ENCODE results near the gene BGLAP. TPM values are rescaled to one million over a fixed set of nuclear protein-coding genes. Genes with fewer than 3 reads are reported as not detected.

The BGLAP gene
- total RNA-seq, 1 experiment from 2014 or later = 2.4 TPM

DNA sequence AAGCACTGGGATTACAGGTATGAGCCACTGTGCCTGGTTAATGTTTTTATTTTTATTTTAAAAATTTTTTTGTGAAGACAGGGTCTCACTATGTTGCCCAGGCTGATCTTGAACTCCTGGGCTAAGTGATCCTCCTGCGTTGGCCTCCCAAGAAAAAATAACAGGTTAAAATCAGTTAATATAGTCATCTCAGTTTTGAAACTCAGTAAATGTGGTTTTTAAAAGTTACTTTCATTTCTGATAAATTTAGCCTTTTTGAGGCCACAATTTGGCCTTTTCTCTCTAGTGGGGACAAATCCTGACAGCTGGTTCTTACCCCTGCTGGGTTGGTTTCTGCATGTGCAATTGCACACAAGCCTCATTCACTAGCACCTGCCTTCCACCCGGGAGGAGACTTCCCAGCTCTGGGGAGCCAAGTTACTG is 15.9 kb upstream of the BGLAP start:
- Histone ChIP-seq H4K8ac (replicated peaks; ENCODE audit: insufficient read length, low read depth, low read length) (no peak overlapping the region), H2BK120ac (ENCODE audit: low read depth, low read length, poor library complexity, severe bottlenecking) (no peak overlapping the region), H2BK5ac (ENCODE audit: insufficient read length, low read length) (no peak overlapping the region), H2BK15ac (ENCODE audit: low read depth, low read length) (no peak overlapping the region), H4K20me1 (ENCODE audit: control insufficient read depth, insufficient read depth, insufficient read length) (peaks cover 2% of the 10 kb centered on the region), H3K9me3 (ENCODE audit: control insufficient read depth, low read depth, low read length) (no peaks in the 10 kb centered on the region), H3K27me3 (ENCODE audit: insufficient read depth, low read length) (no peaks in the 10 kb centered on the region; the same call in 1 of the 2 replicates), H3K79me1 (ENCODE audit: insufficient read depth, low read depth, low read length, poor library complexity, severe bottlenecking) (no peaks in the 10 kb centered on the region), H2AFZ (ENCODE audit: low read length) (no peak overlapping the region), H3K4me2 (ENCODE audit: insufficient read depth, insufficient read length, low read length) (no peak overlapping the region), H3K4me1 (ENCODE audit: insufficient read depth, low read length) (no peaks in the 10 kb centered on the region), H3K14ac (ENCODE audit: insufficient read depth, low read length) (no peak overlapping the region), H2AK5ac (ENCODE audit: insufficient read length, low read length) (no peak overlapping the region), H4K5ac (ENCODE audit: insufficient read length, low read depth, low read length) (no peak overlapping the region), H2BK12ac (ENCODE audit: insufficient read length, low read depth, low read length) (no peak overlapping the region), H3K27ac (ENCODE audit: insufficient read length, low read depth, low read length) (no peak overlapping the region), H3K79me2 (ENCODE audit: insufficient read depth, low read length) (no peaks in the 10 kb centered on the region), H4K91ac (ENCODE audit: insufficient read length, low read depth, low read length) (no peak overlapping the region), H3K23ac (ENCODE audit: insufficient read length, low read depth, low read length) (no peak overlapping the region), H3K18ac (ENCODE audit: insufficient read length, low read depth, low read length) (no peak overlapping the region), H3K56ac (ENCODE audit: insufficient read length, low read depth, low read length) (no peak overlapping the region), H3K9ac (ENCODE audit: extremely low read depth, insufficient read length, low read length) (no peak overlapping the region), H2BK20ac (ENCODE audit: low read depth, low read length, poor library complexity, severe bottlenecking) (no peak overlapping the region), H3T11ph (ENCODE audit: low read length) (no peak overlapping the region), H3K23me2 (ENCODE audit: insufficient read length, low read depth, low read length, poor library complexity, severe bottlenecking) (no peaks in the 10 kb centered on the region), H3K4ac (ENCODE audit: low read depth, low read length) (no peak overlapping the region)
- Mint-ChIP-seq H3K4me1 (peaks cover 5 to 7% of the 10 kb centered on the region in 2 experiments), H3K36me3 (ENCODE audit: insufficient read depth in 1 of 3, low read depth in 3 of 3) (peaks cover 28 to 68% (median 58%) of the 10 kb centered on the region in 3 experiments), H3K4me3 (no peak overlapping the region), H3K27me3 (ENCODE audit: low read depth) (no peaks in the 10 kb centered on the region), H3K27ac (peak overlapping the region in 1 of 3 experiments; percentile 49; a peak in 1 of 7 replicates), H3K9me3 (no peaks in the 10 kb centered on the region)
- no peak for DNase-seq
- TF ChIP-seq CTCF (conservative IDR thresholded peaks at IDR 0.05) = no peak
- WGBS (ENCODE audit: extremely low coverage, insufficient read length, low lambda C conversion rate) = no CpG with 5 or more reads among the region's 2 CpGs

Data from H9 (cell line).